ENCODE results near the gene PCLO. TPM values are rescaled to one million over a fixed set of nuclear protein-coding genes. Genes with fewer than 3 reads are reported as not detected.

The PCLO gene
- total RNA-seq, 1 donor, result under 0.01 TPM

GRCh38 chr7:83119026-83119382 lies 43.7 kb downstream of the PCLO start:
- no peak overlapping the region for H3K4me3 ChIP-seq (ENCODE audit: low read depth, low read length)
- no peak for TF ChIP-seq CTCF (IDR thresholded peaks at IDR 0.05; ENCODE audit: insufficient read depth, low read depth, low read length)
- no peak for DNase-seq (ENCODE audit: low read depth)

DNA sequence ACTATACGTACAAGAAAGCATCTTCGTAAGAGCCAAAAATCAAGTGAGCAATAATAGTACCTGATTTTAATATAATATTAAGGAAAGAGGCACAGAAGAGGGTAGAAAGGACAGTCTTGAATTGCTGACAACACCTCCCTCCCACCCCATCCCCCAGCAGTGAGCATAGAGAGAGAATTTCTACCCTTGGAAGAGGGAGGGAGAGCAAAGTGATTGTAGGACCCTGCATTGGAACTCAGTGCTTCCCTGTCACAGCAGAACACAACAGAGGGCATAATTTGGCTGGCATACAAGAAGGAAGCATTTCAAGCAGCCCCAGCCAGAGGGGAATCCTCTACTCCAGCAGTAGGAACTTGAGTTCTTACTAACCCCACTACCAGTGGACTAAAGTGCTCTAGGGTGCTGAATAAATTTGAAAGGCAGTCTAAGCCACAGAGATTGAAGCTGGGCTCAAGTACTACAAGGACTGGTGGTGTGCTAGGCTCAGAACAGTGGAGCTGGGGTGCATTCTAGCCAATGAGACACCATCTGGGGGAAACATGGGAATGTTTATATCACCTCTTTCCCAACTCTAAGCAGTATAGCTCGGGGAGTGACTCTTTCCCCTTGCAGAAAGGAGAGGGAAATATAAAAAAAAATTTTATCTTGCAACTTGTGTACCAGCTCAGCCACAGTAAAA lies 44.2 kb downstream of the PCLO start:
- no peak for TF ChIP-seq CTCF (IDR thresholded peaks at IDR 0.05; ENCODE audit: insufficient read depth, low read depth, low read length)
- DNase-seq (ENCODE audit: low read depth), result no peak

DNA sequence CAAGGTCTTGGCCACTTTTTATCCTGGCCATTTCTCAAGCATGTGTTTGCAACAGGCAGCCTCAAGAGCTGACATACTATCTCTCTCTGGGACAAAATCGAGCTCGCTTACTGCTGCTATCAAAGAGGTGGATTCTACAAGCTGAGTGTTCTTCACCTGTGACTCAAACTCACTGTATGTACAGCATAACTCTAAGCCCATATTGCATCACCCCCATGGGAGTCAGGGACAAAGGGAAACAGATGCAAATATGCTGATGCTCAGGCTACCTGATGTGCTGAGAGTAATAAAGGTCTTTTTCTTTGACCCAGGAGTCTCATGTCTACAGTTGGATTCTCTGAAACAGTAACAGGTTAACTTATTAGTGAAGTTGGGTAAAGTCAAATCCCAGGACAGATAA lies 45.2 kb downstream of the PCLO start:
- no peak for TF ChIP-seq CTCF (IDR thresholded peaks at IDR 0.05; ENCODE audit: insufficient read depth, low read depth, low read length)
- H3K4me3 ChIP-seq (ENCODE audit: low read depth, low read length), result no peak overlapping the region
- no peak for DNase-seq (ENCODE audit: low read depth)

More for the DNA sequence above, 44.2 kb downstream of the PCLO start:
- no peak overlapping the region for H3K4me3 ChIP-seq (ENCODE audit: low read depth, low read length)

DNA sequence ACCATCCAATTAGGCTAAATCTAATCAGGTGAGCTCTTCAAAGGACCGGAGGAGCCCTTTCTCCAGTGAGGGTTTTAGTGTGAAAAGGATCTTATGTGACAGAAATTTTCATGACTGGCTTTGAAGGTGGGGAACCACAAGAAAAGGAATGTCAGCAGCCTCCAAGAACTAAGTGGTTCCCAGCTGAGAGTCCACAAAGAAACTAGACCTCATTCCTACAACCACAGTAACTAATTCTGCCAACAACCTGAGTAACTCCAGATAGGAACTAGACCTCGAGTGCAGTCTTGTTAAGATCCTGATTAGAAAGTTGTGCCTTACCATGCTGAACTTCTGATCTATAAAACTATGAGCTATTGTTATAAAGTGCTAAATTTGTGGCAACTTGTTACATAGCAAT lies 51.3 kb downstream of the PCLO start:
- TF ChIP-seq CTCF (IDR thresholded peaks at IDR 0.05; ENCODE audit: insufficient read depth, low read depth, low read length), result no peak
- no peak overlapping the region for H3K4me3 ChIP-seq (ENCODE audit: low read depth, low read length)
- no peak for DNase-seq (ENCODE audit: low read depth)

DNA sequence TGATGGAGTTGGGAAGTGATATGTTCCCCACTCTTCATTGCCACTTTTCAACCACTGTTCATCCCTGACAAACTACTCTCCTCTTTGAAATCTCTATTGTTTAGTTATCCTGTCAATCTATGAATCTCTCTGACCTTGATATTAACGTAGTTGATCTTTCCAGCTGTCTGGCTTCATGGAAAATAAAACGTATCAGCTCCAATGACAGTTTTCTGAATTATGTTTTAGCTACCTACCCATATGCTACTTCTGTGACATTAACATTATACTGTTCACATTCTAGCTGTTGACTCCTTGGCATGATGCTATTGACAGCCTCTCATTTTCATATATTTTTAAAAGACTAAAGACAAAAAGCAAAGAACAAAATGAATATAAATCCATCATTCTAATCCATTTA lies 53.3 kb downstream of the PCLO start:
- no peak for TF ChIP-seq CTCF (IDR thresholded peaks at IDR 0.05; ENCODE audit: insufficient read depth, low read depth, low read length)
- no peak overlapping the region for H3K4me3 ChIP-seq (ENCODE audit: low read depth, low read length)
- DNase-seq (ENCODE audit: low read depth), result no peak

- no peak for TF ChIP-seq CTCF (IDR thresholded peaks at IDR 0.05; ENCODE audit: insufficient read depth, low read depth, low read length)
- no peak for DNase-seq (ENCODE audit: low read depth)
- no peak overlapping the region for H3K4me3 ChIP-seq (ENCODE audit: low read depth, low read length)
These were observed 56.7 kb downstream of the PCLO start for GRCh38 chr7:83105948-83106347.

GRCh38 chr7:83105063-83105462 lies 57.6 kb downstream of the PCLO start:
- no peak for DNase-seq (ENCODE audit: low read depth)
- no peak for TF ChIP-seq CTCF (IDR thresholded peaks at IDR 0.05; ENCODE audit: insufficient read depth, low read depth, low read length)
- no peak overlapping the region for H3K4me3 ChIP-seq (ENCODE audit: low read depth, low read length)
